Keratinocyte (primary cell): ENCODE data around the gene TULP1. TPM values are rescaled to one million over a fixed set of nuclear protein-coding genes. Genes with fewer than 3 reads are reported as not detected.

Experiments
- DNase-seq: peaks from one replicate; pipeline ENCODE4 v3.0.0-alpha.2; 2011; ENCODE audit warnings: low read depth, missing footprints, low spot score
- FAIRE-seq: peaks from 2 replicates; lab custom pipeline; 2011; peaks lifted over from hg19 to GRCh38; lab: Jason Lieb, UNC
- H2AFZ ChIP-seq: 2 replicates; pipeline ENCODE4 v1.6.0; 2012; ENCODE audit warnings: low read length, control low read depth, inconsistent platforms; ENCODE audit not compliant: control insufficient read depth
- H3K27ac ChIP-seq: 2 replicates; pipeline ENCODE4 v1.5.1; 2011; ENCODE audit warnings: low read length; ENCODE audit not compliant: control insufficient read depth, insufficient read depth
- H3K27me3 ChIP-seq: 3 replicates; pipeline ENCODE4 v1.6.0; 2011; ENCODE audit warnings: low read length; ENCODE audit not compliant: control insufficient read depth, insufficient read depth; ENCODE audit errors: extremely low read depth
- H3K36me3 ChIP-seq, 2 experiments: 2 replicates in 1 of 2; 3 replicates in 1 of 2; pipeline ENCODE4 v1.5.1; 2011; ENCODE audit warnings: low read length in 2 of 2, mild to moderate bottlenecking in 1 of 2; ENCODE audit not compliant: control insufficient read depth in 2 of 2, insufficient read depth in 2 of 2; ENCODE audit errors: extremely low read depth in 1 of 2
- H3K4me1 ChIP-seq: 3 replicates; pipeline ENCODE4 v1.5.1; 2011; ENCODE audit warnings: low read length; ENCODE audit not compliant: control insufficient read depth, insufficient read depth; ENCODE audit errors: extremely low read depth
- H3K4me2 ChIP-seq: 3 replicates; pipeline ENCODE4 v1.6.0; 2011; ENCODE audit warnings: low read depth, low read length; ENCODE audit not compliant: control insufficient read depth, insufficient read depth; ENCODE audit errors: extremely low read depth
- H3K4me3 ChIP-seq, 3 experiments: fragments of 200-600 bp in 1 of 3; sonication (generic) in 1 of 3; 2 replicates in 2 of 3; 3 replicates in 1 of 3; pipeline ENCODE4 v1.5.1; 2011 to 2016; ENCODE audit warnings: low read length in 3 of 3, mild to moderate bottlenecking in 3 of 3, control low read depth in 2 of 3, inconsistent platforms in 1 of 3, low read depth in 1 of 3, mixed read lengths in 1 of 3, mixed run types in 1 of 3, moderate library complexity in 1 of 3; ENCODE audit not compliant: control insufficient read depth in 2 of 3, insufficient read depth in 2 of 3; ENCODE audit errors: extremely low read depth in 1 of 3
- H3K79me2 ChIP-seq: 2 replicates; pipeline ENCODE4 v1.6.0; 2012; ENCODE audit warnings: low read length; ENCODE audit not compliant: control insufficient read depth, insufficient read depth
- H3K9ac ChIP-seq: 3 replicates; pipeline ENCODE4 v1.6.0; 2011; ENCODE audit warnings: low read length; ENCODE audit not compliant: control insufficient read depth, insufficient read depth; ENCODE audit errors: extremely low read depth
- H3K9me1 ChIP-seq: 3 replicates; pipeline ENCODE4 v1.6.0; 2011; ENCODE audit warnings: low read length; ENCODE audit not compliant: control insufficient read depth, insufficient read depth; ENCODE audit errors: extremely low read depth
- H3K9me3 ChIP-seq: 2 replicates; pipeline ENCODE4 v1.5.1; 2012; ENCODE audit warnings: low read depth, low read length; ENCODE audit not compliant: control insufficient read depth
- H4K20me1 ChIP-seq: 3 replicates; pipeline ENCODE4 v1.6.0; 2011; ENCODE audit warnings: low read length; ENCODE audit not compliant: control insufficient read depth, insufficient read depth; ENCODE audit errors: extremely low read depth
- EZH2 ChIP-seq: IDR thresholded peaks from one replicate; pipeline ENCODE4 v1.6.1; 2012; ENCODE audit warnings: inconsistent platforms, mild to moderate bottlenecking, low read length, moderate library complexity
- dilution Hi-C: fragments of 300-500 bp; cut with MboI; formaldehyde crosslinking; loops from one replicate; pipeline ENCODE4 v1.7.0; 2020; ENCODE audit warnings: low sequenced_read_pairs; ENCODE audit not compliant: extremely low pct_ligation_motif_present
- polyA plus RNA-seq, 5 experiments: library from polyadenylated mRNA; depleted of rRNA in 3 of 5; stranded (reverse) in 3 of 5; stranded (forward) in 1 of 5; unstranded in 1 of 5; fragments of >200 nt; gene quantifications; 1 replicate in 1 of 5; 2 replicates in 3 of 5; 3 replicates in 1 of 5; pipeline versions ENCODE4 v1.2.1 to v1.2.3, GENCODE V29; 2011 to 2012; ENCODE audit warnings: missing spikeins in 2 of 5, low read depth in 1 of 5, low replicate concordance in 1 of 5
- TF ChIP-seq, protein P1 (sequence below), 3 experiments: IDR thresholded peaks in 1 of 3; conservative IDR thresholded peaks in 1 of 3; optimal IDR thresholded peaks in 1 of 3; 2 replicates in 2 of 3; 3 replicates in 1 of 3; pipeline versions ENCODE3 to v1.5.1; 2011; ENCODE audit warnings: low read length in 3 of 3, mild to moderate bottlenecking in 3 of 3, moderate library complexity in 2 of 3, control low read depth in 1 of 3, inconsistent platforms in 1 of 3; ENCODE audit not compliant: insufficient read depth in 2 of 3; ENCODE audit errors: extremely low read depth in 1 of 3

TULP1 gene
- polyA plus RNA-seq, 1 donor (not counting 4 experiments of a cell fraction or from before 2014, with no cell fraction given), result not detected

GRCh38 chr6:35500782-35501181 is 11.9 kb downstream of the TULP1 start:
- dilution Hi-C loops, result no loop called here
- H3K27ac ChIP-seq, result no peak overlapping the region
- H3K9me3 ChIP-seq, result no peaks in the 10 kb centered on the region
- H3K9ac ChIP-seq, result no peak overlapping the region
- no peaks in the 10 kb centered on the region for H4K20me1 ChIP-seq
- H3K4me3 ChIP-seq, result no peak overlapping the region
- DNase-seq (no peak), FAIRE-seq (no peak)
- H3K79me2 ChIP-seq, result peaks cover 5% of the 10 kb centered on the region
- no peaks in the 10 kb centered on the region for H3K36me3 ChIP-seq
- H3K27me3 ChIP-seq, result no peaks in the 10 kb centered on the region
- no peaks in the 10 kb centered on the region for H3K9me1 ChIP-seq
- H3K4me1 ChIP-seq, result peaks cover 9% of the 10 kb centered on the region
- no peak overlapping the region for H3K4me2 ChIP-seq
- TF ChIP-seq EZH2, result no peak
- TF ChIP-seq, protein P1, sequence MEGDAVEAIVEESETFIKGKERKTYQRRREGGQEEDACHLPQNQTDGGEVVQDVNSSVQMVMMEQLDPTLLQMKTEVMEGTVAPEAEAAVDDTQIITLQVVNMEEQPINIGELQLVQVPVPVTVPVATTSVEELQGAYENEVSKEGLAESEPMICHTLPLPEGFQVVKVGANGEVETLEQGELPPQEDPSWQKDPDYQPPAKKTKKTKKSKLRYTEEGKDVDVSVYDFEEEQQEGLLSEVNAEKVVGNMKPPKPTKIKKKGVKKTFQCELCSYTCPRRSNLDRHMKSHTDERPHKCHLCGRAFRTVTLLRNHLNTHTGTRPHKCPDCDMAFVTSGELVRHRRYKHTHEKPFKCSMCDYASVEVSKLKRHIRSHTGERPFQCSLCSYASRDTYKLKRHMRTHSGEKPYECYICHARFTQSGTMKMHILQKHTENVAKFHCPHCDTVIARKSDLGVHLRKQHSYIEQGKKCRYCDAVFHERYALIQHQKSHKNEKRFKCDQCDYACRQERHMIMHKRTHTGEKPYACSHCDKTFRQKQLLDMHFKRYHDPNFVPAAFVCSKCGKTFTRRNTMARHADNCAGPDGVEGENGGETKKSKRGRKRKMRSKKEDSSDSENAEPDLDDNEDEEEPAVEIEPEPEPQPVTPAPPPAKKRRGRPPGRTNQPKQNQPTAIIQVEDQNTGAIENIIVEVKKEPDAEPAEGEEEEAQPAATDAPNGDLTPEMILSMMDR (optimal IDR thresholded peaks at IDR 0.05 in 1 of 3, IDR thresholded peaks at IDR 0.05 in 1 of 3, conservative IDR thresholded peaks at IDR 0.05 in 1 of 3; ENCODE audit: extremely low read depth in 1 of 3, insufficient read depth in 2 of 3, low read length in 3 of 3), result no peak
- no peak overlapping the region for H2AFZ ChIP-seq

DNA sequence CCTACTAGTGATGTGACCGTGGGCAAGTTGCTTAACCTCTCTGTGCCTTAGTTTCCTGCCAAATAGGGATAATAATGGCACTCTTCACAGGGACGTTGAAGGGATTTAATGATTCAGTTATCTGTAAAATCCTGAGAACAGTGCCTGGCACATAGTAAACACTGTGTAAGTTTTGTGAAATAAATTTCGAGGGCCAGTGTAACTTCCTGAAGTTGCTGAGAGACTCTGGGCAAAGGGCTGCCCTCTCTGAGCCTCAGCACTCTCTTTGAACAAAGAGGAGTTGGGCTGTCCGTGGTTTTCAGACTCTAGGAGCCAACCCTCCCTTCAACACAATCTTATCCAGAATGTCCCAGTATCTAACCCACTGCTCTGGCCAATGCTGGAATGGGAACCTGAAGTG is 13.3 kb downstream of the TULP1 start:
- DNase-seq, result no peak
- H3K4me3 ChIP-seq, result no peak overlapping the region
- peaks cover 23% of the 10 kb centered on the region for H3K4me1 ChIP-seq
- no peak for FAIRE-seq
- H3K79me2 ChIP-seq, result peaks cover 19% of the 10 kb centered on the region
- no peaks in the 10 kb centered on the region for H4K20me1 ChIP-seq
- H3K27ac ChIP-seq, result no peak overlapping the region
- no peaks in the 10 kb centered on the region for H3K9me3 ChIP-seq
- H2AFZ ChIP-seq, result no peak overlapping the region
- H3K27me3 ChIP-seq, result no peaks in the 10 kb centered on the region
- dilution Hi-C loops, result no loop called here
- H3K9ac ChIP-seq, result no peak overlapping the region
- no peaks in the 10 kb centered on the region for H3K36me3 ChIP-seq
- TF ChIP-seq, protein P1 (optimal IDR thresholded peaks at IDR 0.05 in 1 of 3, IDR thresholded peaks at IDR 0.05 in 1 of 3, conservative IDR thresholded peaks at IDR 0.05 in 1 of 3; ENCODE audit: extremely low read depth in 1 of 3, insufficient read depth in 2 of 3, low read length in 3 of 3), result no peak
- no peak for TF ChIP-seq EZH2
- H3K4me2 ChIP-seq, result no peak overlapping the region
- no peaks in the 10 kb centered on the region for H3K9me1 ChIP-seq
